Smooth muscle cell (in vitro differentiated cells): ENCODE results near the gene FPR2. TPM values are rescaled to one million over a fixed set of nuclear protein-coding genes. Genes with fewer than 3 reads are reported as not detected.

ENCODE experiments used
- DNase-seq: peaks from one replicate; lab custom pipeline; 2025; ENCODE audit not compliant: unreplicated experiment; lab: John Stamatoyannopoulos, UW
- H2AFZ ChIP-seq: fragments of 200-600 bp; sonication (generic); 2 replicates; pipeline ENCODE4 v1.6.0; 2016; ENCODE audit warnings: antibody characterized with exemption, low read depth, mild to moderate bottlenecking
- H3F3A ChIP-seq: fragments of 200-600 bp; sonication (generic); 2 replicates; pipeline ENCODE4 v1.6.0; 2017; ENCODE audit warnings: antibody characterized with exemption, low read depth
- H3K27ac ChIP-seq: fragments of 200-600 bp; sonication (generic); 2 replicates; pipeline ENCODE4 v1.5.1; 2016; ENCODE audit warnings: low read depth, mild to moderate bottlenecking
- H3K27me3 ChIP-seq: fragments of 200-600 bp; sonication (generic); 2 replicates; pipeline ENCODE4 v1.6.1; 2016; ENCODE audit warnings: low read depth, mild to moderate bottlenecking
- H3K36me3 ChIP-seq: fragments of 200-600 bp; sonication (generic); 2 replicates; pipeline ENCODE4 v1.5.1; 2016; ENCODE audit warnings: low read depth
- H3K4me1 ChIP-seq: fragments of 200-600 bp; sonication (generic); 2 replicates; pipeline ENCODE4 v1.5.1; 2016; ENCODE audit warnings: low read depth
- H3K4me2 ChIP-seq: fragments of 200-600 bp; sonication (generic); 2 replicates; pipeline ENCODE4 v1.6.0; 2016; ENCODE audit warnings: mild to moderate bottlenecking
- H3K4me3 ChIP-seq: fragments of 200-600 bp; sonication (generic); 2 replicates; pipeline ENCODE4 v1.5.1; 2016; ENCODE audit warnings: mild to moderate bottlenecking
- H3K79me2 ChIP-seq: fragments of 200-600 bp; sonication (generic); 2 replicates; pipeline ENCODE4 v1.6.0; 2016; ENCODE audit warnings: low read depth, mild to moderate bottlenecking
- H3K9ac ChIP-seq: fragments of 200-600 bp; sonication (generic); 2 replicates; pipeline ENCODE4 v1.6.0; 2016; ENCODE audit warnings: low read depth
- H3K9me3 ChIP-seq: fragments of 200-600 bp; sonication (generic); replicated peaks from 2 replicates; pipeline ENCODE4 v1.5.1; 2016; ENCODE audit warnings: low read depth
- H4K20me1 ChIP-seq: fragments of 200-600 bp; sonication (generic); 2 replicates; pipeline ENCODE4 v1.6.0; 2016; ENCODE audit warnings: low read depth
- WGBS: methylation state at CpG from one replicate; pipeline ENCODE4 v1.1.7; 2016; ENCODE audit warnings: low lambda C conversion rate; 5-methylcytosine and 5-hydroxymethylcytosine counted together
- polyA plus RNA-seq: library from polyadenylated mRNA; unstranded; fragments of >200 nt; fragmentation: Nextera tagmentation; extraction: Ambion mirVana; gene quantifications from 2 replicates; pipeline ENCODE4 v1.2.1, GENCODE V29; 2016
- total RNA-seq: library from RNA; depleted of rRNA; stranded (reverse); fragments of >200 nt; gene quantifications from 2 replicates; pipeline ENCODE4 v1.2.3, GENCODE V29; 2014
- TF ChIP-seq, protein P1 (sequence below): fragments of 200-600 bp; sonication (generic); IDR thresholded peaks from 2 replicates; pipeline ENCODE4 v1.5.1; 2017; ENCODE audit warnings: borderline replicate concordance, mild to moderate bottlenecking, antibody characterized with exemption; ENCODE audit not compliant: insufficient read depth, poor library complexity, severe bottlenecking

The FPR2 gene
- total and polyA plus RNA-seq, 2 experiments from 2014 or later = not detected

DNA sequence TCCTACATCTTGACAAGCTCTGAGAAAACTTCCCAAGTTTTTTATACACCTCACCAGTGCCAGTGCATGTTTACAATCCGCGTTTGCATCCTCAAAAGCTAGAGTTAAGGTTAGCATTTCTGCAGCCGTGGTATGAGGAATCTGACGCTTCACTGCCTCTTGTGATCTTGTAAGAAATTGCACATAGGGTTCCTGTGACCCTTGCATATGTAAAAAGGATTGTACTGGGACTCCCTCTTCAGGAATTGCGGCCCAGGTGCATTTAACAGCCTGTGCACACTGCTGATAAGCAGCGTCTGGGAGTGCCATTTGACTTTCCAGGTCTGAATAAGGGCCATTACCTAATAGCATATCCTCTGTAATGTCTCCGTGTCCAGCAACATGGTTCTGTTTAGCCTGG is 49.2 kb downstream of the FPR2 start:
- H3K9me3 ChIP-seq = no peaks in the 10 kb centered on the region
- no peaks in the 10 kb centered on the region for H3K79me2 ChIP-seq
- no peak overlapping the region for H3K9ac ChIP-seq
- WGBS = 84% methylated on average over 7 of the region's 7 CpGs
- no peak overlapping the region for H3K27ac ChIP-seq
- TF ChIP-seq, protein P1, sequence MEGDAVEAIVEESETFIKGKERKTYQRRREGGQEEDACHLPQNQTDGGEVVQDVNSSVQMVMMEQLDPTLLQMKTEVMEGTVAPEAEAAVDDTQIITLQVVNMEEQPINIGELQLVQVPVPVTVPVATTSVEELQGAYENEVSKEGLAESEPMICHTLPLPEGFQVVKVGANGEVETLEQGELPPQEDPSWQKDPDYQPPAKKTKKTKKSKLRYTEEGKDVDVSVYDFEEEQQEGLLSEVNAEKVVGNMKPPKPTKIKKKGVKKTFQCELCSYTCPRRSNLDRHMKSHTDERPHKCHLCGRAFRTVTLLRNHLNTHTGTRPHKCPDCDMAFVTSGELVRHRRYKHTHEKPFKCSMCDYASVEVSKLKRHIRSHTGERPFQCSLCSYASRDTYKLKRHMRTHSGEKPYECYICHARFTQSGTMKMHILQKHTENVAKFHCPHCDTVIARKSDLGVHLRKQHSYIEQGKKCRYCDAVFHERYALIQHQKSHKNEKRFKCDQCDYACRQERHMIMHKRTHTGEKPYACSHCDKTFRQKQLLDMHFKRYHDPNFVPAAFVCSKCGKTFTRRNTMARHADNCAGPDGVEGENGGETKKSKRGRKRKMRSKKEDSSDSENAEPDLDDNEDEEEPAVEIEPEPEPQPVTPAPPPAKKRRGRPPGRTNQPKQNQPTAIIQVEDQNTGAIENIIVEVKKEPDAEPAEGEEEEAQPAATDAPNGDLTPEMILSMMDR = no peak
- H3F3A ChIP-seq = no peaks in the 10 kb centered on the region
- H3K4me2 ChIP-seq = no peak overlapping the region
- H3K27me3 ChIP-seq = no peaks in the 10 kb centered on the region
- no peaks in the 10 kb centered on the region for H4K20me1 ChIP-seq
- H3K4me1 ChIP-seq = no peaks in the 10 kb centered on the region
- no peaks in the 10 kb centered on the region for H3K36me3 ChIP-seq
- no peak overlapping the region for H2AFZ ChIP-seq
- H3K4me3 ChIP-seq = no peak overlapping the region
- DNase-seq = no peak

DNA sequence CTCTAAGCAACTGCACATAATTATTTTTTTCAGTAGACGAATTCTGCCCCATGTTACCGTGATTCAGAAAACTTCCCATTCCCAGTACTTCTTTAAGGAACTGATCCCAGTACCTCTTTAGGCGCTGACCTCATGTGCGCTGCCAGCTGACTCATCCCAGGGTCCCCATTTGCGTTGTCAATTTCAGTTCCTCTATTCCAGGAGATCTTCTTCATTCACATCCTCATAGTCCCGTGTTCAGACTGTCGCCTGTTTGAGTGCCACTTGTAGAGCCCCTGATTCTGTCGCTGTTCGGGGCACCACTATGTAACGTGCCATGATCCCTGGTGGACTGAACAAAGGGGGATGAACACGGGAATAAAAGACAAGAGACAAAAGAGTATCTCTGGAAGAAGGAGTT is 50.4 kb downstream of the FPR2 start:
- Histone ChIP-seq H3K4me3 (no peak overlapping the region), H2AFZ (no peak overlapping the region), H3K4me1 (no peaks in the 10 kb centered on the region), H3K4me2 (no peak overlapping the region), H3K79me2 (no peaks in the 10 kb centered on the region), H3F3A (no peaks in the 10 kb centered on the region), H3K27me3 (no peaks in the 10 kb centered on the region), H3K9ac (no peak overlapping the region), H3K36me3 (no peaks in the 10 kb centered on the region), H3K9me3 (no peaks in the 10 kb centered on the region), H4K20me1 (no peaks in the 10 kb centered on the region), H3K27ac (no peak overlapping the region)
- no peak for DNase-seq
- WGBS = 85% methylated on average over 11 of the region's 11 CpGs
- TF ChIP-seq, protein P1 = no peak

DNA sequence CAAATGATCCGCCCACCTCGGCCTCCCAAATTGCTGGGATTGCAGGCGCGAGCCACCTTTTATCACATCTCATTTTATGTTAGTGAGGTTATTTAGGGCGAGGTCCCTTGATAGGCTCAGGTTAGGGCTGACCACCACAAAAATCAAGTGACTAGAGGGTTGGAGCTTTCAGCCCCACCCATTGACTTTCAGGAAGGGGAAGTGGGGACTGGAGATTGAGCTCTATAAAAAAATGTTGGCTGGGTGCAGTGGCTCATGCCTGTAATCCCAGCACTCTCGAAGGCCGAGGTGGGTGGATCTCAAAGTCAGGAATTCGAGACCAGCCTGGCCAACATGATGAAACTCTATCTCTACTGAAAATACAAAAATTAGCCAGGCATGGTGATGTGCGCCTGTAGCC is 54.1 kb downstream of the FPR2 start:
- WGBS = 91% methylated on average over 9 of the region's 9 CpGs
- Histone ChIP-seq H3K27me3 (no peaks in the 10 kb centered on the region), H3K79me2 (no peaks in the 10 kb centered on the region), H3K36me3 (no peaks in the 10 kb centered on the region), H3K9me3 (no peaks in the 10 kb centered on the region), H3K4me2 (no peak overlapping the region), H3K4me3 (no peak overlapping the region), H3F3A (no peaks in the 10 kb centered on the region), H3K4me1 (no peaks in the 10 kb centered on the region), H3K27ac (no peak overlapping the region), H2AFZ (no peak overlapping the region), H4K20me1 (no peaks in the 10 kb centered on the region), H3K9ac (no peak overlapping the region)
- TF ChIP-seq, protein P1 = no peak
- no peak for DNase-seq

DNA sequence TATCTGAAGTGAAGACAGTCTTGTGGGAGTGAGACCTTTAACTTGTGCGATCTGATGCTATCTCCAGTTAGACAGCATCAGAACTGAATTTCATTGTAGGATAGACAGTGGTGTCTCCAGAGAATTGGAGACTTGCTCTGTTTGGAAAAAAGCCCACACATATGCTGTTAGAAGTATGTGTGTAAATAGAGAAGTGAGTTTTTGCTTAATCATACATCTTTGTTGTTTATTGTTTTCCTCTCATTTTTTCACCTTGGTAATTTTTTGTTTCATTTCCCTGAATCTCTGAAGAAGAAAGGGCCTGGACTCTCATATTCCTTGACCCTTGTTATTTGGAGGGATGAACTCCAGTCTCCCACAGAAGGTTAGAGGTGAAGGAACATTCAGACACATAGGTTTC is 55.7 kb downstream of the FPR2 start:
- TF ChIP-seq, protein P1 = no peak
- H3K4me1 ChIP-seq = no peaks in the 10 kb centered on the region
- H3K79me2 ChIP-seq = no peaks in the 10 kb centered on the region
- H3K27me3 ChIP-seq = no peaks in the 10 kb centered on the region
- H3K9ac ChIP-seq = no peak overlapping the region
- no peaks in the 10 kb centered on the region for H3F3A ChIP-seq
- no peak overlapping the region for H3K4me3 ChIP-seq
- H3K9me3 ChIP-seq = no peaks in the 10 kb centered on the region
- DNase-seq = no peak
- H3K36me3 ChIP-seq = no peaks in the 10 kb centered on the region
- no peak overlapping the region for H2AFZ ChIP-seq
- H3K4me2 ChIP-seq = no peak overlapping the region
- WGBS = 100% methylated on average over 1 of the region's 1 CpG
- H4K20me1 ChIP-seq = no peaks in the 10 kb centered on the region
- no peak overlapping the region for H3K27ac ChIP-seq
